Measurements from ENCODE around the gene RDH11. TPM values are rescaled to one million over a fixed set of nuclear protein-coding genes. Genes with fewer than 3 reads are reported as not detected.

The RDH11 gene
- total and polyA plus RNA-seq, 10 of the 15 experiments (the other 5 are each of a cell fraction or from before 2014, with no cell fraction given): 49.7 to 161 (median 77.2) TPM

GRCh38 chr14:67636361-67636919 is 59.1 kb downstream of the RDH11 start:
- peak; percentile 39 for DNase-seq (ENCODE audit: low read depth, low spot score)
- WGBS (ENCODE audit: insufficient coverage, insufficient replicate concordance, low lambda C conversion rate, missing lambda C conversion rate): 33% methylated on average over 3 of the region's 3 CpGs
- BruUV-seq (replicated peaks): no TSS peak
- Histone ChIP-seq H3K27ac (ENCODE audit: control insufficient read depth, insufficient read depth) (no peak overlapping the region), H3K4me2 (ENCODE audit: control insufficient read depth, insufficient read depth) (0 out of 2 replicates have a peak overlapping the region, but pooled peaks have one; percentile 1), H3K27me3 (replicated peaks in 1 of 2; ENCODE audit: control insufficient read depth in 2 of 2, insufficient read depth in 2 of 2, low read length in 1 of 2) (no peaks in the 10 kb centered on the region), H3K9me3 (replicated peaks; ENCODE audit: control insufficient read depth, insufficient read depth, low read length) (no peaks in the 10 kb centered on the region), H4K20me1 (ENCODE audit: control insufficient read depth, insufficient read depth) (no peaks in the 10 kb centered on the region), H3K79me2 (ENCODE audit: control insufficient read depth, insufficient read depth, low read length) (no peaks in the 10 kb centered on the region), H3K36me3 (ENCODE audit: control insufficient read depth in 2 of 2, insufficient read depth in 2 of 2, low read length in 1 of 2) (no peaks in the 10 kb centered on the region), H3K4me3 (no peak overlapping the region), H3K9ac (ENCODE audit: control insufficient read depth, insufficient read depth, low read length) (no peak overlapping the region), H2AFZ (ENCODE audit: control insufficient read depth, low read depth, low read length) (no peak overlapping the region; the same call in 1 of the 2 replicates), H3K4me1 (ENCODE audit: control insufficient read depth, insufficient read depth, low read length) (no peaks in the 10 kb centered on the region)
- POLR2A ChIA-PET: interaction anchor here (0.5 to 1.1 kb wide), 4 partner anchors 12 to 91 kb away, joined by 3 to 10 read pairs (median 5); no protein-coding TSS in a partner anchor
- ATAC-seq: peak; percentile 59
- SMC1A ChIA-PET (ENCODE audit: uncharacterized antibody, unreplicated experiment): interaction anchor here (0.6 to 1.4 kb wide), 3 partner anchors 8 to 170 kb away, joined by 3 to 4 read pairs (median 3); no protein-coding TSS in a partner anchor
- FAIRE-seq: no peak
- TF ChIP-seq NR2C1 (IDR thresholded peaks at IDR 0.05): peak; percentile 8; the same call in 1 of the 2 replicates
- TF ChIP-seq IKZF2 (IDR thresholded peaks at IDR 0.05): peak in 1 of 2 experiments; percentile 46; a peak in 1 of 4 replicates
- TF ChIP-seq MTA2 (IDR thresholded peaks at IDR 0.05; ENCODE audit: low read depth): 0 out of 2 replicates have a peak, but pooled peaks have one; percentile 15
- TF ChIP-seq LARP7 (IDR thresholded peaks at IDR 0.05): no peak
- no peak for TF ChIP-seq ZNF274 (IDR thresholded peaks at IDR 0.05; ENCODE audit: insufficient read depth, insufficient read length)
- TF ChIP-seq SUPT20H (IDR thresholded peaks at IDR 0.05; ENCODE audit: borderline replicate concordance, control insufficient read depth, low read depth, low read length): no peak
- TF ChIP-seq NBN (IDR thresholded peaks at IDR 0.05): peak; percentile 43; the same call in 1 of the 2 replicates
- no peak for TF ChIP-seq RAD21 (IDR thresholded peaks at IDR 0.05; ENCODE audit: insufficient read depth, low read depth, low read length)
- peak; percentile 46 for TF ChIP-seq MEF2B (IDR thresholded peaks at IDR 0.05; ENCODE audit: partially characterized antibody, poor library complexity, severe bottlenecking)
- TF ChIP-seq ATF7 (IDR thresholded peaks at IDR 0.05; ENCODE audit: low read depth): peak; percentile 47; the same call in 1 of the 2 replicates
- TF ChIP-seq, protein P1, sequence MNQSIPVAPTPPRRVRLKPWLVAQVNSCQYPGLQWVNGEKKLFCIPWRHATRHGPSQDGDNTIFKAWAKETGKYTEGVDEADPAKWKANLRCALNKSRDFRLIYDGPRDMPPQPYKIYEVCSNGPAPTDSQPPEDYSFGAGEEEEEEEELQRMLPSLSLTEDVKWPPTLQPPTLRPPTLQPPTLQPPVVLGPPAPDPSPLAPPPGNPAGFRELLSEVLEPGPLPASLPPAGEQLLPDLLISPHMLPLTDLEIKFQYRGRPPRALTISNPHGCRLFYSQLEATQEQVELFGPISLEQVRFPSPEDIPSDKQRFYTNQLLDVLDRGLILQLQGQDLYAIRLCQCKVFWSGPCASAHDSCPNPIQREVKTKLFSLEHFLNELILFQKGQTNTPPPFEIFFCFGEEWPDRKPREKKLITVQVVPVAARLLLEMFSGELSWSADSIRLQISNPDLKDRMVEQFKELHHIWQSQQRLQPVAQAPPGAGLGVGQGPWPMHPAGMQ (IDR thresholded peaks at IDR 0.05; ENCODE audit: borderline replicate concordance): no peak
- RAD21 ChIA-PET (ENCODE audit: unreplicated experiment): interaction anchor here (0.9 to 3.0 kb wide), 5 partner anchors 16 to 68 kb away, joined by 3 to 17 read pairs (median 4); no protein-coding TSS in a partner anchor
- in situ Hi-C loops (cut with MboI) (no loop called here), intact Hi-C loops (cut with micrococcal nuclease; ENCODE audit: unreplicated experiment) (no loop called here)
- CTCF ChIA-PET: interaction anchor here (0.7 to 3.0 kb wide), 5 partner anchors 16 to 68 kb away, joined by 3 to 13 read pairs (median 3); no protein-coding TSS in a partner anchor
